NCI-H345 (cell line): ENCODE measurements around the gene B4GALNT4.
"Not testable (repeated sequence)": the region's sequence is repeated elsewhere in the genome, so short reads cannot be mapped to it uniquely, and the experiment has no call there.

ENCODE experiments used
- DNase-seq: peaks from one replicate; lab custom pipeline; 2025; lab: John Stamatoyannopoulos, UW

The B4GALNT4 gene

GRCh38 chr11:422249-422656 lies 53.0 kb downstream of the B4GALNT4 start:
- DNase-seq, result no peak

DNA sequence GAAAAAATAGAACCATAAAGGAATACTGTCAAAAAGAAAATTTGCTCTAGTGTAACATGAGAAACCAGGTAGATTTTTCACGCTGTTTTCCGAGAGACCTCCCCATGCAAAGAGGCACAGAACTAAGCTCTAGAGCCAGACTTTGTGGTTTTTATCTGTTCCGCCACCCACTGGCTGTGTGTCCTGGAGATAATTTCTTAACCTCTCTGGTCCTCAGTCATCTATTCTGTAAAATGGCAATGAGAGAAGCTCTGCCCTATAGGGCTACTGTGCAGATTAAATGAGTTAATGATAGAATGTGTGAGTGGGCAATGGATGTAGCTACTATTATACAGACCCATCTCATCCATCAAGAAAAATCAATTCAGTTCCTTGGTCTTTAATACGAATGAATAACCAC lies 54.9 kb downstream of the B4GALNT4 start:
- no peak for DNase-seq

DNA sequence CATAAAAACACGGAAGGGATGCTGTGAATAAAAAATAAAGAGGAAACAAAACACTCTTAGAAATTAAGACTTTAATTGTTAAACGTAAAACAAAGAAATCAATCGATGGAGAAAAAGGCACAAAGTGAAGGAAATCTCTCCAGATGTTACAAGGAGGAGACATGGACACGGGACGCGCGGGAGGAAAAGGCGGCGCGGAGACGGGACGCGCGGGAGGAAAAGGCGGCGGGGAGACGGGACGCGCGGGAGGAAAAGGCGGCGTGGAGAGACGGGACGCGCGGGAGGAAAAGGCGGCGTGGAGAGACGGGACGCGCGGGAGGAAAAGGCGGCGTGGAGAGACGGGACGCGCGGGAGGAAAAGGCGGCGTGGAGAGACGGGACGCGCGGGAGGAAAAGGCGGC lies 55.5 kb downstream of the B4GALNT4 start:
- DNase-seq, result not testable (repeated sequence)

GRCh38 chr11:425301-425700 lies 56.0 kb downstream of the B4GALNT4 start:
- no peak for DNase-seq

DNA sequence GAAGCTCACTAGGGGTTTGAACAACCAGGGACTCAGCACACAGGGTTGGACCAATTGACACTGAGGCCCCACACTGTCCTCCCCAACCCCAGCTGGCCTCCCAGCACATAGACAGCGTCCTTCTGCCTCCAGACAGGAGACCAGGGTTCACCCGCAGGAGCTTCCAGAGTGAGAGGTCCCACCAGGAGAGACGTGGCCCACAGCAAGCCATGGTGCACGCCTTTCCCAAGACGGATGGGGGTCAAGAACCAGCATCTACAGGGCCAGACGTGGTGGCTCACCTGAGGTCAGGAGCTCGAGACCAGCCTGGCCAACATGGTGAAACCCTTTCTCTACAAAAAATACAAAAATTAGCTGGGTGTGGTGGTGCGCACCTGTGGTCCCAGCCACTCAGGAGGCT lies 57.6 kb downstream of the B4GALNT4 start:
- no peak for DNase-seq

DNA sequence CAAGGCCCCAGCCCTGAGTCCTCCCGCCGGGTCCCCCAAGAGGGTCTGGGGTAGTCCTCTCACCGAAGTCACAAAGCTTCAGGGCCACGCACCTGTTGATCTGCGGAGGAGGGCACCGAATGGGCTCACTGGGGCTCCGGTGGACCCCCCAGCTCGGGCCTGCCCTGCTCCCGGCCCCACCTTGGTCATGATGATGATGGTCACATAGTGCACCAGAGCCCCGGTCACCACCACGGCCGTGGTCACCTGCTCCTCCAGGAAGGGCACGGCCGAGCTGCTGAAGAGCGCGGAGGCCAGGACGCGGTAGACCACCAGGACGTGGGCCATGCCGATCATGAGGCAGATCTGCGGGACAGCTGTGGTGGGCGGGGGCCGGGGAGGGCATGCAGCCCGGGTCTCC lies 59.0 kb downstream of the B4GALNT4 start:
- DNase-seq, result no peak

DNA sequence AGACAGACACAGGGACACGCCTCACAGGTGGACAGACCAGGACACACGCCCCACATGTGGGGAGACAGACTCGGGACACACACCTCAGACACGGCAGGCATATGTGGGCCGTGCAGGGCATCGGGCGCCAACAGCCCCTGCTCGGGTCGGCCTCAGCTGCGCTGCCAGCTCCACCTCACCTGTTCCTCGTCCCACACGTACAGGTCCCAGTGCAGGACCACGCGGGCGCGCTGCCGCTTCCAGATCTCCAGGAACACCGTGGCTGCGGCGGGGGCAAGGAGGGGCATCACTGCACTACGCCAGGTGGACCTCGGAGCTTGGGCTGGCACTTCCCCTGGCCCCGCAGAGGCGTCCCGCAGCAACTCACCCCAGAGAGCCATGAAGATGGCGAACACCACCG lies 60.1 kb downstream of the B4GALNT4 start:
- DNase-seq, result no peak

DNA sequence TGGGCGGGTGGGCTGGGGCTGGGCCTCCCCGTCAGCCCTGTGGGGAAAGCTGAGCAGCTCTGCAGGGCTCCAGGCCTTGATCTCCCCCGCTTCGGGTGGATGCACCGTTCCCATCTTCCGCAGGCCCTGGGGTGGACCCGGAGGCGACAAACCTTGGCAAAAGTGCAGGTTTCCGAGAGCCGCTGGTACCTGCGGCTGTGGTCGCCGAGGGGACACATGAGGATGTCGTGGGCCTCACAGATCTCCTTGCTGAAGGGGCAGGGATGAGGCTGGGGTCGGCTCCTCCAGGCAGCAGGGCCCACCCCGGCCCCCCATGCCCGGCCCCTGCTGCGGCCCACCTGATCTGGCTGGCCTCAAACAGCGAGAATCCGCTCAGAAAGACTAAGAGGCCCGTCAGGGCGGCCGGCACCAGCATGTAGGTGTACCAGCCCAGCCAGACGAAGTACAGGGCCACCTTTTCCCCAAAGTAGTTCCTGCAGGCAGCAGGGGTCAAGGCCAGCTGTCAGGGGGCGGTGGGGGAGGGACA lies 60.7 kb downstream of the B4GALNT4 start:
- no peak for DNase-seq
